ENCODE results near the gene HECTD4.
"Not testable (repeated sequence)": the region's sequence is repeated elsewhere in the genome, so short reads cannot be mapped to it uniquely, and the experiment has no call there.

Gene HECTD4

GRCh38 chr12:112122823-112123690 is 259.2 kb downstream of the HECTD4 start:
- DNase-seq: no peak

- DNase-seq: peak in 32 of 56 donors; percentile 1 to 54 (median 15)
Measured at GRCh38 chr12:112121780-112122565, 260.3 kb downstream of the HECTD4 start.

GRCh38 chr12:112117685-112118084 is 264.5 kb downstream of the HECTD4 start:
- DNase-seq: no peak

GRCh38 chr12:112116232-112117060 is 265.8 kb downstream of the HECTD4 start:
- DNase-seq: peak in 54 of 56 donors; percentile 34 to 90 (median 78)

- DNase-seq: no peak
Measured at GRCh38 chr12:112115259-112116045, 266.8 kb downstream of the HECTD4 start.

GRCh38 chr12:112112409-112113133 is 269.7 kb downstream of the HECTD4 start:
- no peak for DNase-seq

GRCh38 chr12:112111931-112112330 is 270.3 kb downstream of the HECTD4 start:
- no peak for DNase-seq

GRCh38 chr12:112110787-112111662 is 271.2 kb downstream of the HECTD4 start:
- not testable (repeated sequence) for DNase-seq

Measured in nucleus accumbens (tissue), 56 donors.